ENCODE data around the gene BAZ1B. TPM values are rescaled to one million over a fixed set of nuclear protein-coding genes. Genes with fewer than 3 reads are reported as not detected.

Gene BAZ1B
- total RNA-seq, 1 experiment from 2014 or later = 66.3 TPM

DNA sequence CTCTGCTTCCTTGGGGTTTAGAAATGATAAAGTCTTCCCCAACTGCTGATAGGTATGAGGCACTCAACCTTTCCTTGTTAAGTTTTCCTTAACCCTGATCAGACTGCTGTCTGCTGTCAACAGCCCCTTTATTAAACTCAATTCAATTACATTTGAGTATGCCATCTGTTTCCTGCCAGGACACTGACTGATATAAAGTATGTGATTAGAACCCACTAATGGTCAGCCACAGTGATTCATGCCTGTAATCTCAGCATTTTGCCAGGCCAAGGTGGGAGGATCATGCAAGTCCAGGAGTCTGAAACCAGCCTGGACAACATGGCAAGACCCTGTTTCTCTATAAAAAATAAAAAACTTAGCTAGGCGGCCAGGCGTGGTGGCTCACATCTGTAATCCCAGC lies 18.1 kb downstream of the BAZ1B start:
- Mint-ChIP-seq H3K4me1 (no peaks in the 10 kb centered on the region), H3K36me3 (peaks cover 69% of the 10 kb centered on the region), H3K27ac (no peak overlapping the region), H3K9me3 (no peaks in the 10 kb centered on the region), H3K4me3 (no peak overlapping the region), H3K27me3 (ENCODE audit: low read depth) (no peaks in the 10 kb centered on the region)
- TF ChIP-seq MLX (CRISPR knock-in tag; IDR thresholded peaks at IDR 0.05) = no peak
- no peak for TF ChIP-seq ZBTB21 (CRISPR knock-in tag; IDR thresholded peaks at IDR 0.05; ENCODE audit: borderline replicate concordance)
- no peak for TF ChIP-seq GTF2I (CRISPR knock-in tag; conservative IDR thresholded peaks at IDR 0.05)
- TF ChIP-seq, protein P1, sequence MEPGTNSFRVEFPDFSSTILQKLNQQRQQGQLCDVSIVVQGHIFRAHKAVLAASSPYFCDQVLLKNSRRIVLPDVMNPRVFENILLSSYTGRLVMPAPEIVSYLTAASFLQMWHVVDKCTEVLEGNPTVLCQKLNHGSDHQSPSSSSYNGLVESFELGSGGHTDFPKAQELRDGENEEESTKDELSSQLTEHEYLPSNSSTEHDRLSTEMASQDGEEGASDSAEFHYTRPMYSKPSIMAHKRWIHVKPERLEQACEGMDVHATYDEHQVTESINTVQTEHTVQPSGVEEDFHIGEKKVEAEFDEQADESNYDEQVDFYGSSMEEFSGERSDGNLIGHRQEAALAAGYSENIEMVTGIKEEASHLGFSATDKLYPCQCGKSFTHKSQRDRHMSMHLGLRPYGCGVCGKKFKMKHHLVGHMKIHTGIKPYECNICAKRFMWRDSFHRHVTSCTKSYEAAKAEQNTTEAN (CRISPR knock-in tag; IDR thresholded peaks at IDR 0.05) = no peak
- no peak for TF ChIP-seq USF2 (CRISPR knock-in tag; IDR thresholded peaks at IDR 0.05)
- no peak for TF ChIP-seq PRRX2 (CRISPR knock-in tag; IDR thresholded peaks at IDR 0.05)
- TF ChIP-seq ZNF121 (CRISPR knock-in tag; IDR thresholded peaks at IDR 0.05) = no peak
- no peak for TF ChIP-seq USF1 (CRISPR knock-in tag; IDR thresholded peaks at IDR 0.05)
- no peak for TF ChIP-seq JAZF1 (CRISPR knock-in tag; IDR thresholded peaks at IDR 0.05)
- TF ChIP-seq ERG (CRISPR knock-in tag; IDR thresholded peaks at IDR 0.05) = no peak
- no peak for TF ChIP-seq MYBL2 (CRISPR knock-in tag; IDR thresholded peaks at IDR 0.05)
- no peak for TF ChIP-seq NFATC4 (CRISPR knock-in tag; IDR thresholded peaks at IDR 0.05)
- TF ChIP-seq CDX4 (CRISPR knock-in tag; IDR thresholded peaks at IDR 0.05; ENCODE audit: borderline replicate concordance) = no peak
- no peak for TF ChIP-seq SP1 (CRISPR knock-in tag; conservative IDR thresholded peaks at IDR 0.05)
- no peak for TF ChIP-seq ZNF317 (CRISPR knock-in tag; IDR thresholded peaks at IDR 0.05; ENCODE audit: borderline replicate concordance, low read depth)
- TF ChIP-seq IRF2 (CRISPR knock-in tag; IDR thresholded peaks at IDR 0.05; ENCODE audit: borderline replicate concordance, low read depth) = no peak
- TF ChIP-seq, protein P2, sequence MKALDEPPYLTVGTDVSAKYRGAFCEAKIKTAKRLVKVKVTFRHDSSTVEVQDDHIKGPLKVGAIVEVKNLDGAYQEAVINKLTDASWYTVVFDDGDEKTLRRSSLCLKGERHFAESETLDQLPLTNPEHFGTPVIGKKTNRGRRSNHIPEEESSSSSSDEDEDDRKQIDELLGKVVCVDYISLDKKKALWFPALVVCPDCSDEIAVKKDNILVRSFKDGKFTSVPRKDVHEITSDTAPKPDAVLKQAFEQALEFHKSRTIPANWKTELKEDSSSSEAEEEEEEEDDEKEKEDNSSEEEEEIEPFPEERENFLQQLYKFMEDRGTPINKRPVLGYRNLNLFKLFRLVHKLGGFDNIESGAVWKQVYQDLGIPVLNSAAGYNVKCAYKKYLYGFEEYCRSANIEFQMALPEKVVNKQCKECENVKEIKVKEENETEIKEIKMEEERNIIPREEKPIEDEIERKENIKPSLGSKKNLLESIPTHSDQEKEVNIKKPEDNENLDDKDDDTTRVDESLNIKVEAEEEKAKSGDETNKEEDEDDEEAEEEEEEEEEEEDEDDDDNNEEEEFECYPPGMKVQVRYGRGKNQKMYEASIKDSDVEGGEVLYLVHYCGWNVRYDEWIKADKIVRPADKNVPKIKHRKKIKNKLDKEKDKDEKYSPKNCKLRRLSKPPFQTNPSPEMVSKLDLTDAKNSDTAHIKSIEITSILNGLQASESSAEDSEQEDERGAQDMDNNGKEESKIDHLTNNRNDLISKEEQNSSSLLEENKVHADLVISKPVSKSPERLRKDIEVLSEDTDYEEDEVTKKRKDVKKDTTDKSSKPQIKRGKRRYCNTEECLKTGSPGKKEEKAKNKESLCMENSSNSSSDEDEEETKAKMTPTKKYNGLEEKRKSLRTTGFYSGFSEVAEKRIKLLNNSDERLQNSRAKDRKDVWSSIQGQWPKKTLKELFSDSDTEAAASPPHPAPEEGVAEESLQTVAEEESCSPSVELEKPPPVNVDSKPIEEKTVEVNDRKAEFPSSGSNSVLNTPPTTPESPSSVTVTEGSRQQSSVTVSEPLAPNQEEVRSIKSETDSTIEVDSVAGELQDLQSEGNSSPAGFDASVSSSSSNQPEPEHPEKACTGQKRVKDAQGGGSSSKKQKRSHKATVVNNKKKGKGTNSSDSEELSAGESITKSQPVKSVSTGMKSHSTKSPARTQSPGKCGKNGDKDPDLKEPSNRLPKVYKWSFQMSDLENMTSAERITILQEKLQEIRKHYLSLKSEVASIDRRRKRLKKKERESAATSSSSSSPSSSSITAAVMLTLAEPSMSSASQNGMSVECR (CRISPR knock-in tag; IDR thresholded peaks at IDR 0.05; ENCODE audit: borderline replicate concordance) = no peak
- TF ChIP-seq TEAD4 (CRISPR knock-in tag; IDR thresholded peaks at IDR 0.05) = no peak
- no peak for TF ChIP-seq HMGA2 (CRISPR knock-in tag; IDR thresholded peaks at IDR 0.05)
- no peak for TF ChIP-seq NFE2L1 (CRISPR knock-in tag; IDR thresholded peaks at IDR 0.05)
- ATAC-seq (no peak), DNase-seq (ENCODE audit: low spot score) (no peak)
- POLR2A ChIA-PET = interaction anchor here (2.4 kb wide), 1 partner anchor 17 kb away, joined by 14 read pairs; the partner anchor contains the start of gene BAZ1B
- CTCF ChIA-PET = no interaction called here

Measured in WTC11 (cell line).